ENCODE data around the gene SEMA4C.

GRCh38 chr2:96898641-96899412 is 28.9 kb upstream of the SEMA4C start:
- TF ChIP-seq GABPA (IDR thresholded peaks at IDR 0.05; ENCODE audit: low read depth), result no peak
- no peak for TF ChIP-seq CTCF (IDR thresholded peaks at IDR 0.05; ENCODE audit: insufficient read depth, low read length)
